SK-N-SH treated with all-trans-retinoic acid at 6 μM for 48 hours (cell line): Measurements from ENCODE around the gene ZNF318.
"Not testable (repeated sequence)": the region's sequence is repeated elsewhere in the genome, so short reads cannot be mapped to it uniquely, and the experiment has no call there.

Source experiments
- ATAC-seq: fragments of 200-7000 bp; cut with Tn5 transposase; 3 replicates; pipeline ENCODE4 v1.9.1; 2020; ENCODE audit warnings: mild to moderate bottlenecking, moderate library complexity
- ARNTL ChIP-seq: fragments of 450-650 bp; formaldehyde crosslinking; IDR thresholded peaks from 2 replicates; pipeline ENCODE4 v1.5.0; 2020; ENCODE audit warnings: low read depth, mild to moderate bottlenecking, moderate library complexity, borderline replicate concordance
- BACH2 ChIP-seq: fragments of 250-450 bp; sonication (Bioruptor Pico); IDR thresholded peaks from 2 replicates; pipeline ENCODE4 v1.9.0; 2021; ENCODE audit warnings: mild to moderate bottlenecking, borderline replicate concordance
- CSDC2 ChIP-seq: fragments of 250-450 bp; sonication (Bioruptor Pico); IDR thresholded peaks from 2 replicates; pipeline ENCODE4 v1.5.0; 2020; ENCODE audit warnings: mild to moderate bottlenecking, moderate library complexity
- ESRRG ChIP-seq: fragments of 250-450 bp; sonication (Bioruptor Pico); IDR thresholded peaks from 2 replicates; pipeline ENCODE4 v1.6.1; 2021; ENCODE audit warnings: mild to moderate bottlenecking
- GLIS3 ChIP-seq: fragments of 250-450 bp; sonication (Bioruptor Pico); IDR thresholded peaks from 2 replicates; pipeline ENCODE4 v1.5.0; 2020; ENCODE audit warnings: mild to moderate bottlenecking, moderate library complexity
- ISL1 ChIP-seq: fragments of 250-450 bp; sonication (Bioruptor Pico); IDR thresholded peaks from 2 replicates; pipeline ENCODE4 v2.1.2; 2022; ENCODE audit warnings: mild to moderate bottlenecking, moderate library complexity
- OSR1 ChIP-seq: fragments of 250-450 bp; sonication (Bioruptor Pico); IDR thresholded peaks from 2 replicates; pipeline ENCODE4 v1.8.0; 2022; ENCODE audit warnings: moderate library complexity, mild to moderate bottlenecking, inconsistent platforms
- PPARA ChIP-seq: fragments of 250-450 bp; sonication (Bioruptor Pico); IDR thresholded peaks from 2 replicates; pipeline ENCODE4 v1.5.0; 2020; ENCODE audit warnings: mild to moderate bottlenecking, borderline replicate concordance
- RARB ChIP-seq: fragments of 250-450 bp; sonication (Bioruptor Pico); IDR thresholded peaks from 2 replicates; pipeline ENCODE4 v1.8.0; 2021; ENCODE audit warnings: mild to moderate bottlenecking, moderate library complexity
- SNAI2 ChIP-seq: fragments of 250-450 bp; sonication (Bioruptor Pico); IDR thresholded peaks from 2 replicates; pipeline ENCODE4 v1.5.0; 2020; ENCODE audit warnings: mild to moderate bottlenecking, moderate library complexity
- TCF4 ChIP-seq: fragments of 250-450 bp; sonication (Bioruptor Pico); IDR thresholded peaks from 2 replicates; pipeline ENCODE4 v1.8.0; 2021; ENCODE audit warnings: mild to moderate bottlenecking, moderate library complexity, borderline replicate concordance
- TOX ChIP-seq: fragments of 250-450 bp; sonication (Bioruptor Pico); IDR thresholded peaks from 2 replicates; pipeline ENCODE4 v1.8.0; 2021; ENCODE audit warnings: mild to moderate bottlenecking, moderate library complexity, borderline replicate concordance
- ZC3H10 ChIP-seq: fragments of 250-450 bp; sonication (Bioruptor Pico); IDR thresholded peaks from 2 replicates; pipeline ENCODE4 v1.5.1; 2021; ENCODE audit warnings: mild to moderate bottlenecking, moderate library complexity
- ZFP3 ChIP-seq: fragments of 250-450 bp; sonication (Bioruptor Pico); IDR thresholded peaks from 2 replicates; pipeline ENCODE4 v1.5.0; 2020; ENCODE audit warnings: mild to moderate bottlenecking, moderate library complexity
- ZFP30 ChIP-seq: fragments of 450-650 bp; formaldehyde crosslinking; IDR thresholded peaks from 2 replicates; pipeline ENCODE4 v1.5.0; 2022; ENCODE audit warnings: mild to moderate bottlenecking, moderate library complexity
- ZNF565 ChIP-seq: fragments of 450-650 bp; formaldehyde crosslinking; conservative IDR thresholded peaks from 2 replicates; pipeline ENCODE4 v1.5.0; 2020; ENCODE audit warnings: low read depth, mild to moderate bottlenecking, moderate library complexity
- ZNF70 ChIP-seq: fragments of 450-650 bp; formaldehyde crosslinking; IDR thresholded peaks from 2 replicates; pipeline ENCODE4 v1.5.0; 2020; ENCODE audit warnings: mild to moderate bottlenecking, moderate library complexity
- ZNF8 ChIP-seq: fragments of 450-650 bp; formaldehyde crosslinking; IDR thresholded peaks from 2 replicates; pipeline ENCODE4 v1.5.0; 2020; ENCODE audit warnings: mild to moderate bottlenecking, moderate library complexity
- TF ChIP-seq, protein P1 (sequence below): fragments of 250-450 bp; sonication (Bioruptor Pico); IDR thresholded peaks from 2 replicates; pipeline ENCODE4 v1.5.1; 2021; ENCODE audit warnings: mild to moderate bottlenecking, moderate library complexity
- TF ChIP-seq, protein P2 (sequence below): fragments of 250-450 bp; sonication (Bioruptor Pico); IDR thresholded peaks from 2 replicates; pipeline ENCODE4 v1.5.1; 2020; ENCODE audit warnings: low read depth, mild to moderate bottlenecking, moderate library complexity
- TF ChIP-seq, protein P3 (sequence below): fragments of 250-450 bp; sonication (Bioruptor Pico); IDR thresholded peaks from 2 replicates; pipeline ENCODE4 v1.5.0; 2020; ENCODE audit warnings: mild to moderate bottlenecking, moderate library complexity
- TF ChIP-seq, protein P4 (sequence below): fragments of 250-450 bp; sonication (Bioruptor Pico); IDR thresholded peaks from 2 replicates; pipeline ENCODE4 v1.8.0; 2021; ENCODE audit warnings: low read depth, mild to moderate bottlenecking, moderate library complexity, borderline replicate concordance
- TF ChIP-seq, protein P5 (sequence below): fragments of 250-450 bp; sonication (Bioruptor Pico); IDR thresholded peaks from 2 replicates; pipeline ENCODE4 v1.8.0; 2020; ENCODE audit warnings: mild to moderate bottlenecking, moderate library complexity, borderline replicate concordance

The ZNF318 gene

DNA sequence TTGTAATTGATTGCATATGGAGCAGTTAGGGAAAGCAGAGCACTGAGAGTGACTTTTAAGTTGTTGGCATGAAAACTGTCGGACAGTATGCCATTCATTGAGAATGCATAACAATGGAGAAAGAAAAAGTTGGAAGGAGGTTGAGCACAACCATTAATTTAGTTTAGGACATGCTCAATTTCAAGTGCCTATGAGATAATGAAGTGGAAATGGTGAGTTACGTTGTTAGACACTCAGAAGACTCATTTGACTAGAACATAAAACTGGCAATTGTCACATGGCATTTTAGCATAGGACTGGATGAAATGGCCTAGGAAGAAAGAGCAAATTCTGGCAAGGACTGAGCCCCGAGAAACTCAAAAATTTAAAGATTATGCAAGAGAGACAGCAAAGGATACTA, 22.0 kb downstream of the ZNF318 start:
- TF ChIP-seq OSR1 (CRISPR knock-in tag) (no peak), ESRRG (CRISPR knock-in tag) (no peak), RARB (no peak), ISL1 (no peak), ZNF70 (CRISPR knock-in tag) (no peak), ZNF565 (CRISPR knock-in tag) (no peak), CSDC2 (no peak), SNAI2 (CRISPR knock-in tag) (no peak), ZNF8 (no peak), GLIS3 (no peak), ZFP30 (CRISPR knock-in tag) (no peak), ZC3H10 (CRISPR knock-in tag) (no peak), ZFP3 (CRISPR knock-in tag) (no peak), BACH2 (CRISPR knock-in tag) (no peak), TOX (CRISPR knock-in tag) (no peak), TCF4 (CRISPR knock-in tag) (no peak)
- TF ChIP-seq, protein P1, sequence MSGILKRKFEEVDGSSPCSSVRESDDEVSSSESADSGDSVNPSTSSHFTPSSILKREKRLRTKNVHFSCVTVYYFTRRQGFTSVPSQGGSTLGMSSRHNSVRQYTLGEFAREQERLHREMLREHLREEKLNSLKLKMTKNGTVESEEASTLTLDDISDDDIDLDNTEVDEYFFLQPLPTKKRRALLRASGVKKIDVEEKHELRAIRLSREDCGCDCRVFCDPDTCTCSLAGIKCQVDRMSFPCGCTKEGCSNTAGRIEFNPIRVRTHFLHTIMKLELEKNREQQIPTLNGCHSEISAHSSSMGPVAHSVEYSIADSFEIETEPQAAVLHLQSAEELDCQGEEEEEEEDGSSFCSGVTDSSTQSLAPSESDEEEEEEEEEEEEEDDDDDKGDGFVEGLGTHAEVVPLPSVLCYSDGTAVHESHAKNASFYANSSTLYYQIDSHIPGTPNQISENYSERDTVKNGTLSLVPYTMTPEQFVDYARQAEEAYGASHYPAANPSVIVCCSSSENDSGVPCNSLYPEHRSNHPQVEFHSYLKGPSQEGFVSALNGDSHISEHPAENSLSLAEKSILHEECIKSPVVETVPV: no peak
- TF ChIP-seq, protein P2, sequence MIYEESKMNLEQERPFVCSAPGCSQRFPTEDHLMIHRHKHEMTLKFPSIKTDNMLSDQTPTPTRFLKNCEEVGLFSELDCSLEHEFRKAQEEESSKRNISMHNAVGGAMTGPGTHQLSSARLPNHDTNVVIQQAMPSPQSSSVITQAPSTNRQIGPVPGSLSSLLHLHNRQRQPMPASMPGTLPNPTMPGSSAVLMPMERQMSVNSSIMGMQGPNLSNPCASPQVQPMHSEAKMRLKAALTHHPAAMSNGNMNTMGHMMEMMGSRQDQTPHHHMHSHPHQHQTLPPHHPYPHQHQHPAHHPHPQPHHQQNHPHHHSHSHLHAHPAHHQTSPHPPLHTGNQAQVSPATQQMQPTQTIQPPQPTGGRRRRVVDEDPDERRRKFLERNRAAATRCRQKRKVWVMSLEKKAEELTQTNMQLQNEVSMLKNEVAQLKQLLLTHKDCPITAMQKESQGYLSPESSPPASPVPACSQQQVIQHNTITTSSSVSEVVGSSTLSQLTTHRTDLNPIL (CRISPR knock-in tag): no peak
- TF ChIP-seq, protein P3, sequence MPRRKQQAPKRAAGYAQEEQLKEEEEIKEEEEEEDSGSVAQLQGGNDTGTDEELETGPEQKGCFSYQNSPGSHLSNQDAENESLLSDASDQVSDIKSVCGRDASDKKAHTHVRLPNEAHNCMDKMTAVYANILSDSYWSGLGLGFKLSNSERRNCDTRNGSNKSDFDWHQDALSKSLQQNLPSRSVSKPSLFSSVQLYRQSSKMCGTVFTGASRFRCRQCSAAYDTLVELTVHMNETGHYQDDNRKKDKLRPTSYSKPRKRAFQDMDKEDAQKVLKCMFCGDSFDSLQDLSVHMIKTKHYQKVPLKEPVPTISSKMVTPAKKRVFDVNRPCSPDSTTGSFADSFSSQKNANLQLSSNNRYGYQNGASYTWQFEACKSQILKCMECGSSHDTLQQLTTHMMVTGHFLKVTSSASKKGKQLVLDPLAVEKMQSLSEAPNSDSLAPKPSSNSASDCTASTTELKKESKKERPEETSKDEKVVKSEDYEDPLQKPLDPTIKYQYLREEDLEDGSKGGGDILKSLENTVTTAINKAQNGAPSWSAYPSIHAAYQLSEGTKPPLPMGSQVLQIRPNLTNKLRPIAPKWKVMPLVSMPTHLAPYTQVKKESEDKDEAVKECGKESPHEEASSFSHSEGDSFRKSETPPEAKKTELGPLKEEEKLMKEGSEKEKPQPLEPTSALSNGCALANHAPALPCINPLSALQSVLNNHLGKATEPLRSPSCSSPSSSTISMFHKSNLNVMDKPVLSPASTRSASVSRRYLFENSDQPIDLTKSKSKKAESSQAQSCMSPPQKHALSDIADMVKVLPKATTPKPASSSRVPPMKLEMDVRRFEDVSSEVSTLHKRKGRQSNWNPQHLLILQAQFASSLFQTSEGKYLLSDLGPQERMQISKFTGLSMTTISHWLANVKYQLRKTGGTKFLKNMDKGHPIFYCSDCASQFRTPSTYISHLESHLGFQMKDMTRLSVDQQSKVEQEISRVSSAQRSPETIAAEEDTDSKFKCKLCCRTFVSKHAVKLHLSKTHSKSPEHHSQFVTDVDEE: no peak
- ATAC-seq: no peak

DNA sequence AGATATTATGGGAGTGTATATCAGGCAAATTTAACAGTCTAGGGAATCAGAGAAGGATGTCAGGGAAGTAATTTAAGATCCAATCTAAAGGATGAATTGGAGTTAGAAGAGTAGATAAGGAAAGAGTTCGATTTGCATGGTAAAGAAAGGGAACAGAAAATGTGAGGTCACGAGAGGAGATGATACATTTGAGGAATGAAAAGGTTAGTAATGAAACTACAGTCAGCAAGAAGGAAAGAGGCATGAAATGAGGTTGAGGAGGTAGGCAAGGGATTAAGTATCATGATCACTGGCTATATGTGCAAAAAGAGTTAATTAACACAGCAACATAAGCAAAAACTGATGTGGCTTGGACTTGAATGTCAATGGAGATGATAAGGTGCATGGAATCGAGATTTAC, 22.4 kb downstream of the ZNF318 start:
- ATAC-seq: no peak
- TF ChIP-seq ISL1 (no peak), PPARA (CRISPR knock-in tag) (no peak), ARNTL (CRISPR knock-in tag) (no peak), CSDC2 (no peak), ESRRG (CRISPR knock-in tag) (no peak), TOX (CRISPR knock-in tag) (no peak), GLIS3 (no peak), TCF4 (CRISPR knock-in tag) (no peak), ZNF565 (CRISPR knock-in tag) (no peak)
- TF ChIP-seq, protein P1: no peak
- TF ChIP-seq, protein P4, sequence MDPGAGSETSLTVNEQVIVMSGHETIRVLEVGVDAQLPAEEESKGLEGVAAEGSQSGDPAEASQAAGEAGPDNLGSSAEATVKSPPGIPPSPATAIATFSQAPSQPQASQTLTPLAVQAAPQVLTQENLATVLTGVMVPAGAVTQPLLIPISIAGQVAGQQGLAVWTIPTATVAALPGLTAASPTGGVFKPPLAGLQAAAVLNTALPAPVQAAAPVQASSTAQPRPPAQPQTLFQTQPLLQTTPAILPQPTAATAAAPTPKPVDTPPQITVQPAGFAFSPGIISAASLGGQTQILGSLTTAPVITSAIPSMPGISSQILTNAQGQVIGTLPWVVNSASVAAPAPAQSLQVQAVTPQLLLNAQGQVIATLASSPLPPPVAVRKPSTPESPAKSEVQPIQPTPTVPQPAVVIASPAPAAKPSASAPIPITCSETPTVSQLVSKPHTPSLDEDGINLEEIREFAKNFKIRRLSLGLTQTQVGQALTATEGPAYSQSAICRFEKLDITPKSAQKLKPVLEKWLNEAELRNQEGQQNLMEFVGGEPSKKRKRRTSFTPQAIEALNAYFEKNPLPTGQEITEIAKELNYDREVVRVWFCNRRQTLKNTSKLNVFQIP: no peak
- TF ChIP-seq, protein P2 (CRISPR knock-in tag): no peak
- TF ChIP-seq, protein P5, sequence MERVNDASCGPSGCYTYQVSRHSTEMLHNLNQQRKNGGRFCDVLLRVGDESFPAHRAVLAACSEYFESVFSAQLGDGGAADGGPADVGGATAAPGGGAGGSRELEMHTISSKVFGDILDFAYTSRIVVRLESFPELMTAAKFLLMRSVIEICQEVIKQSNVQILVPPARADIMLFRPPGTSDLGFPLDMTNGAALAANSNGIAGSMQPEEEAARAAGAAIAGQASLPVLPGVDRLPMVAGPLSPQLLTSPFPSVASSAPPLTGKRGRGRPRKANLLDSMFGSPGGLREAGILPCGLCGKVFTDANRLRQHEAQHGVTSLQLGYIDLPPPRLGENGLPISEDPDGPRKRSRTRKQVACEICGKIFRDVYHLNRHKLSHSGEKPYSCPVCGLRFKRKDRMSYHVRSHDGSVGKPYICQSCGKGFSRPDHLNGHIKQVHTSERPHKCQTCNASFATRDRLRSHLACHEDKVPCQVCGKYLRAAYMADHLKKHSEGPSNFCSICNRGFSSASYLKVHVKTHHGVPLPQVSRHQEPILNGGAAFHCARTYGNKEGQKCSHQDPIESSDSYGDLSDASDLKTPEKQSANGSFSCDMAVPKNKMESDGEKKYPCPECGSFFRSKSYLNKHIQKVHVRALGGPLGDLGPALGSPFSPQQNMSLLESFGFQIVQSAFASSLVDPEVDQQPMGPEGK (CRISPR knock-in tag): no peak

DNA sequence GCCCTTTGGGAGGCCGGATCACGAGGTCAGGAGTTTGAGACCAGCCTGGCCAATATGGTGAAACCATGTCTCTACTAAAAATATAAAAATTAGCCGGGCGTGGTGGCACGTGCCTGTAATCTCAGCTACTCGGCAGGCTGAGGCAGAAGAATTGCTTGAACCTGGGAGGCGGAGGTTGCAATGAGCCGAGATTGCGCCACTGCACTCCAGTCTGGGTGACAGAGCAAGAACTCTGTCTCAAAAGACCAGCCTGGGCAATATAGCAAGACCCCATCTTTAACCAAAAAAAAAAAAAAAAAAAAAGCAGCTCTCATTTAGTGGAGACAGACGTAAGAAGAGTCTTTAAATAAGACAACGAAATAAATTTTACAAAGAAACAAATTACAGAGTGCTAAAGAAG, 23.2 kb downstream of the ZNF318 start:
- not testable (repeated sequence) for ATAC-seq
